Activated naive CD4-positive, alpha-beta T cell treated with anti-CD3 and anti-CD28 coated beads, Interleukin-2, amount 50 U/mL, for 16 hours (primary cell): Measurements from ENCODE around the gene KIF6.
"Not testable (repeated sequence)": the region's sequence is repeated elsewhere in the genome, so short reads cannot be mapped to it uniquely, and the experiment has no call there.

Experiments
- DNase-seq: peaks from one replicate; pipeline ENCODE4 v3.0.0-alpha.2; 2020

Gene KIF6

GRCh38 chr6:39543095-39543494 lies 182.1 kb downstream of the KIF6 start:
- no peak for DNase-seq

- DNase-seq = no peak
These were observed 184.8 kb downstream of the KIF6 start for GRCh38 chr6:39540454-39540853.

GRCh38 chr6:39530201-39530759 lies 194.9 kb downstream of the KIF6 start:
- DNase-seq = no peak

- no peak for DNase-seq
These were observed 197.2 kb downstream of the KIF6 start for GRCh38 chr6:39527792-39528564.

GRCh38 chr6:39524007-39524406 lies 201.2 kb downstream of the KIF6 start:
- no peak for DNase-seq

- no peak for DNase-seq
These were observed 203.2 kb downstream of the KIF6 start for GRCh38 chr6:39521958-39522357.

- DNase-seq = no peak
These were observed 204.3 kb downstream of the KIF6 start for GRCh38 chr6:39520916-39521315.

GRCh38 chr6:39520411-39520810 lies 204.8 kb downstream of the KIF6 start:
- no peak for DNase-seq

GRCh38 chr6:39518221-39518620 lies 207.0 kb downstream of the KIF6 start:
- DNase-seq = no peak

GRCh38 chr6:39517756-39518155 lies 207.5 kb downstream of the KIF6 start:
- no peak for DNase-seq

GRCh38 chr6:39516471-39516870 lies 208.7 kb downstream of the KIF6 start:
- no peak for DNase-seq

- no peak for DNase-seq
These were observed 209.7 kb downstream of the KIF6 start for GRCh38 chr6:39515471-39515870.

DNA sequence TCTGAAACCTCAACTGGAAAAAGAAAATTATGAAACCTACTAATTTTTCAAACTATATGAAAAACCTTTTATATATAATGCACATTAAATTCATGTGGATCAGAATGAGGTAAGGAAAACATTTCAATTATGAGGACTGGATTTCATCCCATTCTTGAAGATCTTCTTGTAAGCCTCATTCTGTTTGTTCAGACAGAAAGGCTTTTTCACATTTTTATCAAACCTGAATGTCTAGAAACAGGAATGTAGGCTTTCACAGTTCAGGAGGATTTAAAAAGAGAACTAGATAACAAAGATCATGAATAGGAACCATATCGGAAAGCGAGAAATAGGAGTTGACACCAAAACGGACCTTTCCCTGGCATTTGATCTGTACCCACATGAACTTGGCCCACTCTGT lies 210.2 kb downstream of the KIF6 start:
- DNase-seq = no peak

GRCh38 chr6:39509831-39510230 lies 215.4 kb downstream of the KIF6 start:
- DNase-seq = not testable (repeated sequence)

DNA sequence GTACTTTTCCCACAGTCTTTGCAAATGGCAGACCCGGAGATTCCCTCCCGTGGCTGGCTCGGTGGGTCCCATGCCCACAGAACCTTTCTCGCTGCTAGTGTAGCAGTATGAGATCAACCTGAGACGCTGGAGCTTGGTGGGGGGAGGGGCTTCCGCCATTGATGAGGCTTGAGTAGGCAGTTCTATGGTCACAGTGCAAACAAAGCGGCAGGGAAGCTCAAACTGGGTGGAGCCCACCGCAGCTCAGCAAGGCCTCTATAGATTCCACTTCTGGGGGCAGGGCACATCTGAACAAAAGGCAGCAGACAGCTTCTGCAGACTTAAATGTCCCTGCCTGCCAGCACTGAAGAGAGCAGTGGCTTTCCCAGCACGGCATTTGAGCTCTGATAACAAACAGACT lies 216.7 kb downstream of the KIF6 start:
- DNase-seq = no peak

DNA sequence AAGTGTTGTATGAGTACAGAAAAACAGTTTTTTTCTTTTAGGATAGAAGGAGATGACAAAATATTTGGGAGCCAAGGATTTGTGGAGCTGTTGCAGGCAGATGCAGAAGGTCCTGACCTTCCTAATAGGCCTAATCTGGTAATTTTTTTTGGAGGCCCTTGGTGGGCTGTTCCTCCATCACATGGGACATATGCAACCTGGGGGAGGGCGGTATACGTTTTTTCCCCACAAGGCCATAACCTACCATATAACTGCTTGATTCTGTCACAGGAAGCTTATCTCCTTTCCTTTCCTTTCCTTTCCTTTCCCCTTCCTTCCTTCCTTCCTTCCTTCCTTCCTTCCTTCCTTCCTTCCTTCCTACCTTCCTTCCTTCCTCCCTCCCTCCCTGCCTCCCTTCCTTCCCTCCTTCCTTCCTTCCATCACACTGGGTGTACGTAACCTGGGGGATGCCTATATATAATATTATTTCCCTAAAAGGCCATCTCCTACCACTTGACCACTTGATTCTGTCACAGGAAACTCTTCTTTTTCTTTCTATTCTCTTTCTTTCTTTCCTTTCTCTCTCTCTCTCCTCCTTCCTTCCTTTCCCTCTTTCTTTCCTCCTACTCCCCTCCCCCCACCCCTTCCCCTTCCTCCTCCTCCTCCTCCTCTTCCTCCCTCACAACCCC lies 217.7 kb downstream of the KIF6 start:
- no peak for DNase-seq

DNA sequence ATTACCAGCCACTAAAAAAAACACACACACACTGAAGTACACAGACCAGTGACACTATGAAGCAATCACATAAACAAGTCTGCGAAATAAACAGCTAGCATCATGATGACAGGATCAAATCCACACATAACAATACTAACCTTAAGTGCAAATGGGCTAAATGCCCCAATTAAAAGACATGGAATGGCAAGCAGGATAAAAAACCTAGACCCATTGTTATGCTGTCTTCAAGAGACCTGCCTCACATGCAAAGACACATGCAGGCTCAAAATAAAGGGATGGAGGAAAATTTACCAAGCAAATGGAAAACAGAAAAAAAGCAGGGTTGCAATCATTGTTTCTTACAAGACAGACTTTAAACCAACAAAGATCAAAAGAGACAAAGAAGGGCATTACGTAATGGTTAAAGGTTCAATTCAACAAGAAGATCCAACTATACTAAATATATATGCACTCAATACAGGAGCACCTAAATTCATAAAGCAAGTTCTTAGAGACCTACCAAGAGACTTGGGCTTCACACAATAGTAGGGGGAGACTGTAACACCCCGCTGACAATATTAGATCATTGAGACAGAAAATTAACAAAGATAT lies 222.7 kb downstream of the KIF6 start:
- not testable (repeated sequence) for DNase-seq

DNA sequence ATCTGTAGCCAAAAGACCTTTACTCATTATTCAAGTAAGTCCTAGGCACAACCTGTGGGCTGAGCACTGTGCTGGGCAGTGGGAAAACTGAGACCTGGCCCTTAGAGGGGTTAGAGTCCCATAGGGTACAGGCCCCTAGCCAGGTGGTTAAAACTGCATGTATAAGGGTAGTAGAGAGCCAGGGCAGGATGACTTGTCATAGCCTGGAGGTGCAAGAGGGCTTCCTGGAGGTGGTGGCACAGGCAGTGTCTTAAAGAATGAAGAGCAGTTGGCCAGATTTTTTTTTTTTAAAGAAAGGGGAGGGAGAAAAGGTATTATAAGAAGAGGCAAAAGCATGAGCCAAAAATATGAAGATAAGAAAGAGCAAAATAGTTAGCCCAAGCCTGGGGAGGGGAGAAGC lies 226.2 kb downstream of the KIF6 start:
- DNase-seq = no peak

DNA sequence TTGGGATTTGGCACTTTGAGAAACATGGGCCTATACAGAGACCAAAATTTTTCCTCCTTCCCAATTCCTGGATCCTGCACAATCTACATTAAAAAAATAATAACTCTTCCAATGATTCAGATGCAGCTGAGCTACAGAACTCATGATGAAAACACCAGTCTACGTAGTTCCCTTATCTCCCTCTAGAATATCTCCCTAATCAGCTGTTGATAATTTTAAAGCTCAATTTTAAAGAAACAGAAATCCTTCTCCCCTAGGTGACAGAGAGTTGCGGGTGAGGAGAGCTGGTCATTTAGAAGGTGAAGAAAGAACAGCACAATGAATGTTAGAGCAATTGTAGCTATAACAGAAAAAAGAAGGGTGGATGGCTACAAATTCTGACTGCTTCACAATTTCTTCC lies 227.1 kb downstream of the KIF6 start:
- DNase-seq = no peak

DNA sequence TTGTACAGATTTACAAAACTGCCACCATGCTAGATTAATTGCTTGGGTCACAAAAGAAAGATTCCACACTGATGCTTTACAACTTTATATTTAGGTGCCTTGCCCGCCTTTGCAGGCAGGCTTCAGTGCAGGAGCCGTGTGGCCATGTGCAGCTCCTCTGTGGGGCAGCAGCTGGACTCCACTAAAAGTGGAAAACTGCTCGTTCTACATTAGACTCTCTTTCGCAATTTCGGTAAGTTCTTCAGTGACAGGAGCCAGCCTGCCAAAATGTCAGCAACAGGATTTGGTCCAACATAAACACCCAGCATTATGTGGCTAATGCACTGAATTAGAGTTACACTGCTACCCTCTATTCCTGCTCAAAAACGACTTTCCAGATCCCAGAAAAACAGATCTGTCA lies 228.3 kb downstream of the KIF6 start:
- no peak for DNase-seq

DNA sequence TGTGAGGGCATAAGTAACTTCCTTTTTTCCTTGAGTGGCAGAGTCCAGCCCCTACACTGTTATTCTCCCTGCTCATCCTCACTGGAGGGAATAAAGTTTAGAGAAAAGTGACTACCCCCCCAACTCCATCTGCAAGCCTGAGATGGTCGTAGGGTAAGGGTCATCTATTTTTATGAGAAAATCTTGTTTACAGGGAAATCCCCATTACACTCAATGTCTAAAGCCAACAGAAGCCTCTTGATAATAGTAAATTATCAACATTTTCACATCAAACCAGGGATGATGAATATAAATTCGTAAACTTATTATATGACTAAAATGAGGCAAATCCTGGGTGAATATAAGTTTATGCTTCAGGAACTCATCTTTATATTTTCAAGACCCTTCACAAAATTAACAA lies 228.8 kb downstream of the KIF6 start:
- no peak for DNase-seq

- no peak for DNase-seq
These were observed 229.6 kb downstream of the KIF6 start for GRCh38 chr6:39495640-39496039.

DNA sequence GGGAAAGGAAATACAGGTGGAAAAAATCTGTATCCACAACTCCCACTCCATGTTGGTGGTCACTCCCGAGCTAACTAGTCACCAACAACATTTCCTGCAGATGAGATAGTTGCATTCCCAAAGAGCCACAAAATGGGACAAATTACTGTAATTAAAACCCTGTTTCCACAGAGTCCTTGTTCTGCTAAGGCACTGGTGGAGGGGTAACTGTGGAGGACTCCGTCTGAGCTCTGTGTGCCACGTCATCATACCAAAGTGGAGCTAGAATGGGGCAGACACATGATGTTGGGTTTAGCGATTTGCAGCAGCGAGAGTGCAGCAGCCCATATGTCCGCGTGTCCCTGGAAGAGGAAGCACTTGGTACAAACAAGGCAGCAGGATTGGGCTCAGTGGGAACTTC lies 230.2 kb downstream of the KIF6 start:
- DNase-seq = no peak

DNA sequence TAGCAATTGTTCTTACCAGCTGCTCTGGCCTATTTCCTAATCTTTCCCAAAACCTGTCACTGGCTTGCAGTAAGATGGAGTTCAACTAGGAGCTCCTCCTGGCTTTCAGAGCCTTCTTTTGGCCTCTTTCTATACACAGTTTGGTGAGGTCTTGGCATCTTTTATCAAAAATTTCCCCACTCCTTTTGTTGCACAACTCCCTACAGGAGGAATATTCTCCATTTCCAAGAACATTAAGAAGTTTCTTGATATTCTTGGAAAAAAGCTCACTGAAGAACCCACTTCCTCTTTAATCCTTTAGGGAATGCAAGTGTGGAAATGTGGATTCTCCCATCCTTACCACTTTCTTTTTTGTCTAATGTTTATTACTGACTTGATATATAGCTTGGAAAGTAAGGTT lies 231.4 kb downstream of the KIF6 start:
- no peak for DNase-seq
